Measurements from ENCODE around the gene PSMD5. TPM values are rescaled to one million over a fixed set of nuclear protein-coding genes. Genes with fewer than 3 reads are reported as not detected.

Gene PSMD5
- total and polyA plus RNA-seq, 10 of the 15 experiments (the other 5 are each of a cell fraction or from before 2014, with no cell fraction given) = 8.8 to 47.7 (median 25.1) TPM

GRCh38 chr9:120792898-120793765, 49.6 kb downstream of the PSMD5 start, which contains the start of gene FBXW2 (continued):
- TF ChIP-seq RBBP5 (conservative IDR thresholded peaks at IDR 0.05) (no peak), NFXL1 (IDR thresholded peaks at IDR 0.05; ENCODE audit: borderline replicate concordance) (no peak), ZBTB4 (CRISPR knock-in tag; IDR thresholded peaks at IDR 0.05) (no peak), ATF2 (IDR thresholded peaks at IDR 0.05; ENCODE audit: low read length) (no peak), ZNF687 (IDR thresholded peaks at IDR 0.05) (peak; percentile 57), IRF4 (IDR thresholded peaks at IDR 0.05; ENCODE audit: low read depth, low read length) (0 out of 2 replicates have a peak, but pooled peaks have one; percentile 41), CHD2 (IDR thresholded peaks at IDR 0.05; ENCODE audit: borderline replicate concordance, low read depth, low read length) (peak; percentile 57; the same call in 1 of the 2 replicates), CREB1 (IDR thresholded peaks at IDR 0.05; ENCODE audit: low read depth) (peak; percentile 98), E4F1 (IDR thresholded peaks at IDR 0.05; ENCODE audit: borderline replicate concordance, partially characterized antibody) (peak; percentile 52), SIX5 (IDR thresholded peaks at IDR 0.05; ENCODE audit: low read depth, low read length, severe bottlenecking) (peak; percentile 47), RFX5 (IDR thresholded peaks at IDR 0.05; ENCODE audit: low read depth, low read length) (no peak), HDGF (IDR thresholded peaks at IDR 0.05) (no peak), KLF5 (IDR thresholded peaks at IDR 0.05; ENCODE audit: partially characterized antibody) (no peak), BCL11A (IDR thresholded peaks at IDR 0.05; ENCODE audit: low read depth, low read length) (no peak), SPI1 (IDR thresholded peaks at IDR 0.05; ENCODE audit: borderline replicate concordance, insufficient read depth, low read depth, low read length) (no peak)

Measured in GM12878 (cell line).